GM12864 (cell line): ENCODE data around the gene THSD4.

Experiments used
- DNase-seq: peaks from one replicate; pipeline ENCODE4 v3.0.0-alpha.2; 2011; ENCODE audit warnings: low read depth
- H3K4me3 ChIP-seq: 2 replicates; pipeline ENCODE4 v1.5.1; 2011; ENCODE audit warnings: mild to moderate bottlenecking, low read depth, low read length, control low read depth
- TF ChIP-seq, protein P1 (sequence below): IDR thresholded peaks from 2 replicates; pipeline ENCODE4 v1.5.1; 2011; ENCODE audit warnings: low read depth, mild to moderate bottlenecking, moderate library complexity, low read length, control low read depth, inconsistent platforms; ENCODE audit errors: missing control alignments

Gene THSD4

DNA sequence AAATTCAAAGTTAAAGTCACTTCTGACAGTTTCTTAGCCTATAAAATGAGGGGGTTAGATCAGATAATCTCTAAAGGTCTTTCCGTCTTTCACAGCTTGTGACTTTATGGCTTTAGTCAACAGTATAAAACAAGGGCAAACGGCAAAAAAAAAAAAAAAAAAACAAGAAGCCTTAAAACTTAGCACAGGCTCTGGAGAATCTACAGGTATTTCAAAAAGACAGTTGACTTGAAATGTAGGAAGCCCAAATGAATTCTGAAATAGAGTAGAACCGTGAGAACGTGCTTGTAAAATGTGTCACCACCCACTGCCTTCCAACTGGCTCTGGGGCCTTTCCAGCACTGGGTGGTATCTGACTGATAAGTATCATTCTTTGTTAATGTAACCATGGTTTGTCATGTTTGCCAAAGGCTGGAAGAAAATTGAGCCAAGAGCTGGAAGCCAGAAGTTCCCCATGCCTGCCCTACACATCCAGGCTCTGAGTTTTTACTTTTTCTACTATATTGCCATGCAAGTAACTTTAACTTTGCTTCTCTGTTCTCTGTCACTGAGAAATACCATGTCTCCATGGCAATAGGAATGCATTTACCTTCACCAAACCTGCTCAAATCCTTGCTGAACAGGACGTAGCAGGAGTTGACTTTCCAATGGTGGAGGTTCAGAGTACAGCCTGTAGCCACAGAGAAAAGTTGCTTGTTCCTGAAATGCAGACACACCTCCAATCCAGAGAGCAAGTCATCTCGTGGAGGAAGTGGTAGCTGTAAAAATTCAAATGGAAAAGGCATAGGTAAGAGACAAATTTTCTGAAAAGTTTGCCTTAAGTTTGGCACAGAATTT, 35.8 kb upstream of the THSD4 start:
- no peak overlapping the region for H3K4me3 ChIP-seq
- no peak for DNase-seq
- TF ChIP-seq, protein P1, sequence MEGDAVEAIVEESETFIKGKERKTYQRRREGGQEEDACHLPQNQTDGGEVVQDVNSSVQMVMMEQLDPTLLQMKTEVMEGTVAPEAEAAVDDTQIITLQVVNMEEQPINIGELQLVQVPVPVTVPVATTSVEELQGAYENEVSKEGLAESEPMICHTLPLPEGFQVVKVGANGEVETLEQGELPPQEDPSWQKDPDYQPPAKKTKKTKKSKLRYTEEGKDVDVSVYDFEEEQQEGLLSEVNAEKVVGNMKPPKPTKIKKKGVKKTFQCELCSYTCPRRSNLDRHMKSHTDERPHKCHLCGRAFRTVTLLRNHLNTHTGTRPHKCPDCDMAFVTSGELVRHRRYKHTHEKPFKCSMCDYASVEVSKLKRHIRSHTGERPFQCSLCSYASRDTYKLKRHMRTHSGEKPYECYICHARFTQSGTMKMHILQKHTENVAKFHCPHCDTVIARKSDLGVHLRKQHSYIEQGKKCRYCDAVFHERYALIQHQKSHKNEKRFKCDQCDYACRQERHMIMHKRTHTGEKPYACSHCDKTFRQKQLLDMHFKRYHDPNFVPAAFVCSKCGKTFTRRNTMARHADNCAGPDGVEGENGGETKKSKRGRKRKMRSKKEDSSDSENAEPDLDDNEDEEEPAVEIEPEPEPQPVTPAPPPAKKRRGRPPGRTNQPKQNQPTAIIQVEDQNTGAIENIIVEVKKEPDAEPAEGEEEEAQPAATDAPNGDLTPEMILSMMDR: no peak

DNA sequence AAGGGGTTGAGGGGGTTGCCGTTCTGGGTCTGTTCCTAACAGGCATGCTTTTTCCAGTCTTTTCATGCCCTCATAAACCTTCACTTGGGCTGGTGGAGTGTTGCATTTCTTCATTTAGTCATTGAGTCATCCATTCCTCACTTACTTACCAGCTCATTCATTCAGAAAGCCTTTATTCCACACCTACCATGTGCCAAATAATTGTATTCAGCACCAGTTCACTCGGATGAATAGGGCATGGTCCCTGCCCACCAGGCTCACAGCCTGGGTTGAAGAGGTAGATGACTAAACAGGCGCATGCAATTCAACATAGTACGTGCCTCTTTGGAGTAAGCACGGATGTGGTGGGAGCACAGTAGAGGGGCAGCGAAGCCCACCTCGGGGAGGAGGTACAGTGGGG, 35.1 kb upstream of the THSD4 start:
- DNase-seq: no peak
- no peak overlapping the region for H3K4me3 ChIP-seq
- TF ChIP-seq, protein P1: no peak

DNA sequence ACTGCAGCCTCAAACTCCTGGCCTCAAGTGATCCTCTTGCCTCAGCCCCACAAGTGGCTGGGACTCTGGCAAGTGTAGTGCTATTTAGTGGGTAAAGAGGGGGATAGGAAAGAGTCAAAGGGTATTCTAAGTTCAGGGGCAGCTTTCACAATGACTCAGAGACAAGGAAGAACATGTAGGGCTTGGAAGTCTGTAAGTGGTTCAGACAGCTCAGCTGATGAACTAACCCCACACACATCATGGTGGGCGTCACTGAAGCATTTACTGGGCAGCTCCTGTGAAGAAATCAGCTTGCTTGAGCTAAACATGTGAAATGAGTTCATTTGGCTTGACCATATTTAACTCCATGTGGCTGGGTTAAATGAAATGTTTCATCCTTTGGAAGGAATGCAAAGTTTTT, 34.6 kb upstream of the THSD4 start:
- no peak overlapping the region for H3K4me3 ChIP-seq
- TF ChIP-seq, protein P1: no peak
- no peak for DNase-seq

DNA sequence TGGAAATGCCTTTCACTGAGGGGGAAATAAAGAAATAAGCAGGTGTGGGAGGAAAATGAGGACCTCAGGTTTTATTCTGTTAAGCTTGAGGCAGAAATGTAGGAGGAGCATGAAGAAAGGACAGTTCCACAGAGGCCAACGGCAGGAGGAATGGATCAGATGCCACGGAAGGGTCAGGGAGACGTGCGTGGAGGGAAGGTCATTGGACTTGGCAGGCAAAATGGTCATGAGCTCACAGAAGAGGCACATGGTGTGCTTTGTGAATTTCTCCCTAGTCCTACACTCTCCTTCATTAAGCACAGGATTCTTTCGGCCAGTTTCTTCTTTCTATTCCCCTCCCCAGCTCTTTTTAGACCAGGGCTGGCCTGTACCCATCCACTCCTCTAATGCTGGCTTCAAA, 32.5 kb upstream of the THSD4 start:
- no peak overlapping the region for H3K4me3 ChIP-seq
- no peak for DNase-seq
- TF ChIP-seq, protein P1: no peak

DNA sequence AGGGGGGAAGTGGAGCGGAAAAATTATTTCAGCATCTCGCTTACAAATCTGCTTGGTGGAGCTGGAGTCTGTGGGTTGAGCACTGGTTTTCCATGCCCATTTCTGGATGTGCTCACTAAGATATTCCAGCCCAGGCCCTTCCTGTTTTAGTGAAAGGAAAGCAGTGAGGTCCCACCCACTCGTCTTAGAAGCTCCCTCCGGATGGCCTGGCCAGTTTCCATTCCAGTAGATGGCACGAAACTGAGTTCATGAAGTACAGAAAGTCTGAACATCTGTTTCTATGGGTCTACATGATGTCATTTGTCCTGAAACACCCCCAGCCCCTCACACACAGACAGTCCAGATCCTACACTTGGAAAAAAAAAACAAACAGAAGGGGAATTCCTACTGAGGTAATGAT, 31.9 kb upstream of the THSD4 start:
- no peak for DNase-seq
- H3K4me3 ChIP-seq: no peak overlapping the region
- TF ChIP-seq, protein P1: no peak

DNA sequence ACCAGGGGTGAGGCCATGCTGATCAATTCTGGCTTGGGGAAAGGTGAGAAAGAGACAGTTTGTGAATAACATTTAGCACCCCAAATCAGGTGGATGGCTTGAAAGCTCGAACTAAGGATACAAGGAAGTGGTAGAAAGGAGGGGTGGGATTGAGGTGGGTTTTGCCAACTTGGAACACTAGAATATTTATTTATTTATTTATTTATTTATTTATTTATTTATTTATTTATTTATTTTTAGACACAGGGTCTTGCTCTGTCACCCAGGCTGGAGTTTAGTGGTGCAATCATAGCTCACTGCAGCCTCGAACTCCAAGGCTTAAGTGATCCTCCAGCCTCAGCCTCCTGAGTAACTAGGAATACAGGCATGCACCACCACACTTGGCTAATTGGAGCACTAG, 31.0 kb upstream of the THSD4 start:
- TF ChIP-seq, protein P1: no peak
- H3K4me3 ChIP-seq: no peak overlapping the region
- DNase-seq: no peak

DNA sequence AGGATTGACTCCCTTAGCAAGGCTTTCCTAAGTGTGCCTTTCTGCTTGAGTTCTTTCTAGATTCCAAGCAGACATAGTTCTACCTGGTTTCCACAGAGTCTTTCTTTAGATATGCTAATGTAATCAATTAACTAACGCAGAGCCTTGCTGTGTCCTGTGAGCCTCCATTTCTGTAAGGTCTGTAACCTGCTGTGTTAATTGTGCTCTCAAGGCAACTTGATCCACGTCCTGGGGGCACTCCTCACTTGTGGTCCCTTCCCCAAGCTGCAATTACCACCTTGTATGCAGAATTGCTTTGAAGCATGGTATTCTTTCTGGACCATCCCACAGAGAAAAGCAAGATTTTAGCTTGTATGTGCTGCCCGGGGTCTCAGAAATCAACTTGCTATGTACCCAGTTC, 29.5 kb upstream of the THSD4 start:
- no peak overlapping the region for H3K4me3 ChIP-seq
- DNase-seq: no peak
- TF ChIP-seq, protein P1: no peak
